ENCODE measurements around the gene FAM120A. TPM values are rescaled to one million over a fixed set of nuclear protein-coding genes. Genes with fewer than 3 reads are reported as not detected.

The FAM120A gene

GRCh38 chr9:93614830-93615468 is 163.5 kb downstream of the FAM120A start:
- no peak overlapping the region for H2BK120ac ChIP-seq (ENCODE audit: low read depth, low read length)
- peaks cover 47% of the 10 kb centered on the region for H3K79me1 ChIP-seq (replicated peaks; ENCODE audit: low read length, poor library complexity, severe bottlenecking)
- H2BK5ac ChIP-seq (ENCODE audit: low read depth, low read length, poor library complexity, severe bottlenecking), result no peak overlapping the region
- DNase-seq, result no peak
- H3K23ac ChIP-seq (ENCODE audit: low read length in 2 of 2), result no peak overlapping the region
- no peak overlapping the region for H3K4me2 ChIP-seq (ENCODE audit: low read length, poor library complexity, severe bottlenecking)
- H2BK15ac ChIP-seq (ENCODE audit: low read depth, poor library complexity, severe bottlenecking), result no peak overlapping the region
- peaks cover 2% of the 10 kb centered on the region for H3K4me1 ChIP-seq (ENCODE audit: control insufficient read depth, insufficient read depth, low read depth, low read length)
- no peak overlapping the region for H2AFZ ChIP-seq (ENCODE audit: low read depth, low read length)
- no peak overlapping the region for H4K91ac ChIP-seq (ENCODE audit: low read length)
- H3K27me3 ChIP-seq (ENCODE audit: control insufficient read depth in 1 of 2, insufficient read depth in 1 of 2, low read length in 2 of 2), result no peaks in the 10 kb centered on the region
- H3K4me3 ChIP-seq (ENCODE audit: insufficient read depth in 1 of 2, low read depth in 1 of 2, low read length in 2 of 2), result no peak overlapping the region
- no peak overlapping the region for H2AK5ac ChIP-seq (ENCODE audit: low read length, severe bottlenecking)
- no peak overlapping the region for H3K9ac ChIP-seq (ENCODE audit: low read length)
- no peak overlapping the region for H3K27ac ChIP-seq (ENCODE audit: low read length, poor library complexity, severe bottlenecking)
- no peak overlapping the region for H3K4ac ChIP-seq (ENCODE audit: low read depth in 1 of 2, low read length in 2 of 2)
- peaks cover 6 to 10% of the 10 kb centered on the region in 2 experiments for H3K36me3 ChIP-seq (ENCODE audit: control insufficient read depth in 1 of 2, insufficient read depth in 2 of 2, low read depth in 1 of 2, low read length in 2 of 2)
- WGBS, result 74% methylated on average over 4 of the region's 5 CpGs
- peaks cover 9% of the 10 kb centered on the region for H3K9me3 ChIP-seq (ENCODE audit: control insufficient read depth, low read length)
- no peak overlapping the region for H3K18ac ChIP-seq (ENCODE audit: low read depth in 1 of 2, low read length in 2 of 2)
- no peak overlapping the region for H4K8ac ChIP-seq (ENCODE audit: low read length)
- H2BK12ac ChIP-seq (ENCODE audit: low read length in 2 of 2), result no peak overlapping the region
- H3K14ac ChIP-seq (ENCODE audit: low read length in 2 of 2), result no peak overlapping the region

Small RNAs within 50 kb of the gene (small RNA-seq; reads per million reads assigned to genes)
- not detected for gene RF00019 (ENCODE audit: low read depth)
